Spleen (tissue), 11 donors: Measurements from ENCODE around the gene FGF21. TPM values are rescaled to one million over a fixed set of nuclear protein-coding genes. Genes with fewer than 3 reads are reported as not detected.

Source experiments
- DNase-seq: peaks from one replicate; pipeline ENCODE4 v3.0.0-alpha.2; 2020
- H3K27ac ChIP-seq, 8 donors: fragments of 200-600 bp; sonication (generic) in 7 of 8; 1 replicate in 4 of 8; 2 replicates in 4 of 8; pipeline versions ENCODE4 v1.5.0 to v1.8.0; 2016 to 2021; ENCODE audit warnings: inconsistent platforms in 4 of 8, mild to moderate bottlenecking in 4 of 8, moderate library complexity in 1 of 8
- H3K27me3 ChIP-seq, 7 donors: fragments of 200-600 bp; sonication (generic) in 6 of 7; replicated peaks in 1 of 7; 1 replicate in 4 of 7; 2 replicates in 3 of 7; pipeline versions ENCODE4 v1.5.0 to v1.8.0; 2016 to 2021; ENCODE audit warnings: inconsistent platforms in 3 of 7, mild to moderate bottlenecking in 1 of 7
- H3K36me3 ChIP-seq, 6 donors: fragments of 200-600 bp; sonication (generic) in 5 of 6; 1 replicate in 4 of 6; 2 replicates in 2 of 6; pipeline versions ENCODE4 v1.5.0 to v1.8.0; 2016 to 2021; ENCODE audit warnings: inconsistent platforms in 2 of 6
- H3K4me1 ChIP-seq, 6 donors: fragments of 200-600 bp; sonication (generic) in 5 of 6; 1 replicate in 3 of 6; 2 replicates in 3 of 6; pipeline versions ENCODE4 v1.5.0 to v1.8.0; 2016 to 2021; ENCODE audit warnings: inconsistent platforms in 3 of 6
- H3K4me3 ChIP-seq, 8 donors: fragments of 200-600 bp; sonication (generic) in 7 of 8; 1 replicate in 4 of 8; 2 replicates in 4 of 8; pipeline versions ENCODE4 v1.5.0 to v1.8.0; 2016 to 2021; ENCODE audit warnings: inconsistent platforms in 4 of 8, mild to moderate bottlenecking in 4 of 8, moderate library complexity in 2 of 8
- H3K9me3 ChIP-seq, 8 donors: fragments of 200-600 bp; sonication (generic) in 7 of 8; 1 replicate in 4 of 8; 2 replicates in 4 of 8; pipeline versions ENCODE4 v1.5.0 to v1.8.0; 2016 to 2021; ENCODE audit warnings: inconsistent platforms in 4 of 8
- CTCF ChIP-seq, 11 experiments: fragments of 200-600 bp in 7 of 11; fragments of 450-650 bp in 4 of 11; sonication (generic) in 4 of 11; IDR thresholded peaks in 8 of 11; conservative IDR thresholded peaks in 3 of 11; 1 replicate in 7 of 11; 2 replicates in 4 of 11; pipeline versions ENCODE4 v1.4.0 to v1.8.0; 2016 to 2021; ENCODE audit warnings: antibody characterized with exemption in 11 of 11, inconsistent platforms in 4 of 11, mild to moderate bottlenecking in 1 of 11
- POLR2A ChIP-seq, 3 donors: fragments of 450-650 bp; IDR thresholded peaks; one replicate each; pipeline ENCODE4 v1.5.1; 2017; ENCODE audit warnings: antibody characterized with exemption in 3 of 3, mild to moderate bottlenecking in 1 of 3
- POLR2AphosphoS5 ChIP-seq, 3 donors: sonication (generic); formaldehyde crosslinking; IDR thresholded peaks; one replicate each; pipeline ENCODE4 v1.5.1; 2017; ENCODE audit warnings: antibody characterized with exemption in 3 of 3
- WGBS, 5 donors: extraction: QIAGEN DNeasy Blood & Tissue Kit in 3 of 5; methylation state at CpG; one replicate each; pipeline versions ENCODE4 v1.1.5 to v1.1.7; 2013 to 2018; 5-methylcytosine and 5-hydroxymethylcytosine counted together
- intact Hi-C: fragments of 100-400 bp; cut with DNase I; formaldehyde crosslinking; loops from one replicate; pipeline ENCODE4 v1.15.0; 2023; ENCODE audit warnings: low total_unique reads
- polyA plus RNA-seq, 3 donors: library from polyadenylated mRNA; stranded (reverse); fragments of 200-250 nt; gene quantifications; one replicate each; pipeline ENCODE4 v1.2.1, GENCODE V29; 2013
- total RNA-seq, 7 donors: library from RNA; depleted of rRNA in 3 of 7; stranded (reverse); fragments of >200 nt in 3 of 7; fragmentation: NEBNext Ultra II Directional in 4 of 7; extraction: Animal tissue kit (Norgen Biotek cat#: 25700) in 4 of 7; gene quantifications; one replicate each; pipeline versions ENCODE4 v1.1.0 to v1.2.1, GENCODE V29; 2016 to 2021
- donor health status: healthy with polysubstance abuse.
- donor health status: DM: no; HTN: no; CAD: no; lungs with moderate emphysema.
- donor health status: DM: no; HTN: no; CAD: no.
- donor health status: Bipolar disorder and iron deficiency.
- donor health status: healthy.
- donor health status: DM: no; HTN: no; CAD: no.
- donor health status: DM: yes; HTN: yes; CAD: no.

FGF21 gene
- total and polyA plus RNA-seq, 10 donors: not detected

GRCh38 chr19:48738557-48739403 is 16.5 kb upstream of the FGF21 start:
- WGBS, 5 donors: 2 to 3% (median 2%) methylated on average over 53 to 96 of the region's 96 CpGs
- Histone ChIP-seq H3K4me3 (peak overlapping the region; percentile 50 to 83 (median 62)), H3K9me3 (no peaks in the 10 kb centered on the region), H3K27ac (peak overlapping the region; percentile 66 to 85 (median 81)), H3K27me3 (peaks cover 0 to 27% (median 20%) of the 10 kb centered on the region in 7 donors), H3K36me3 (peaks cover 0 to 18% (median 0%) of the 10 kb centered on the region in 6 donors), H3K4me1 (peaks cover 0 to 55% (median 28%) of the 10 kb centered on the region in 6 donors)
- intact Hi-C loops: no loop called here
- peak; percentile 97 for DNase-seq
- peak in 1 of 3 donors; percentile 29 for TF ChIP-seq POLR2A (IDR thresholded peaks at IDR 0.05)
- TF ChIP-seq POLR2AphosphoS5 (IDR thresholded peaks at IDR 0.05): peak; percentile 28 to 69 (median 54)
- peak in 6 of 11 experiments; percentile 50 to 68 (median 56) for TF ChIP-seq CTCF (IDR thresholded peaks at IDR 0.05 in 8 of 11, conservative IDR thresholded peaks at IDR 0.05 in 3 of 11)

DNA sequence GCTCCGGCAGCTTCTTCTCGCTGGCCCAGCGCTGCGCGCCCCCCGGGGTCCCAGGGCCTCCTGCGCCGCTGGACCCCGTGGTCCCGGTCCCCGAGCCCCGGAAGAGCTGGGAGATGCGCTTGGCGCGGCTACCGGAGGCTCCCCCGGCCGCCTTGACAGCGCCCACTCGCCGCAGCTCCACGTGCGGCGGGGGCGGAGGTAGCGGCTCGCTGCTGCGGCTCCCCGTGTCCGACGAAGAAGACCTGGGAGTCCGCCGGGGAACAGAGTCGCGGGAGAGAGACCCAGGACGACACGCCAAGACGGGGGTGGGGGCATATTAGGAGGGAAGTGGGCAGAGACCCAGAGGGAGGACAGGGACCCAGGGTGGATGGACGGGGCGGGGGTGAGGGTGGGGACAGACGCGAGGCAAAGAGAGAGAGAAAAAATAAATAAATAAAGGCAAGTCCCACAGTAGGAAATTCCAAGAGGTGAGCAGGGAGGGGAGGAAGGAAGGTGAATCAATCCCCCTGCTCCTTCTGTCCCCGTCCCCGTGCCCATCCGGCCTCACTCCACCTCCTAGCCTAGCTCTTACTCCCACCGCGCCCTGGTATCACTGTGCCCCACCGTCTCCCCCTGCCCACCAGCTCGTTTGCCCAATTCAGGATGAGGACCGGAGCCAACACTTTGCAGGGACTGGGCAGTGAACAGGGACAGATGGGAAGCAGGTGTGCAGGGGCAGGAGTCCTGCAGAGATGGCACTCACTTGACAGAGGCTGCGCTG is 15.7 kb upstream of the FGF21 start:
- DNase-seq: no peak
- peaks cover 0 to 58% (median 28%) of the 10 kb centered on the region in 6 donors for H3K4me1 ChIP-seq
- WGBS, 5 donors: 4 to 10% (median 8%) methylated on average over 33 to 51 of the region's 51 CpGs
- intact Hi-C loops: no loop called here
- TF ChIP-seq POLR2A (IDR thresholded peaks at IDR 0.05): no peak
- peak overlapping the region; percentile 66 to 85 (median 81) for H3K27ac ChIP-seq
- H3K9me3 ChIP-seq: no peaks in the 10 kb centered on the region
- H3K4me3 ChIP-seq: peak overlapping the region; percentile 50 to 83 (median 62)
- peaks cover 0 to 10% (median 0%) of the 10 kb centered on the region in 6 donors for H3K36me3 ChIP-seq
- H3K27me3 ChIP-seq: peaks cover 0 to 27% (median 20%) of the 10 kb centered on the region in 7 donors

DNA sequence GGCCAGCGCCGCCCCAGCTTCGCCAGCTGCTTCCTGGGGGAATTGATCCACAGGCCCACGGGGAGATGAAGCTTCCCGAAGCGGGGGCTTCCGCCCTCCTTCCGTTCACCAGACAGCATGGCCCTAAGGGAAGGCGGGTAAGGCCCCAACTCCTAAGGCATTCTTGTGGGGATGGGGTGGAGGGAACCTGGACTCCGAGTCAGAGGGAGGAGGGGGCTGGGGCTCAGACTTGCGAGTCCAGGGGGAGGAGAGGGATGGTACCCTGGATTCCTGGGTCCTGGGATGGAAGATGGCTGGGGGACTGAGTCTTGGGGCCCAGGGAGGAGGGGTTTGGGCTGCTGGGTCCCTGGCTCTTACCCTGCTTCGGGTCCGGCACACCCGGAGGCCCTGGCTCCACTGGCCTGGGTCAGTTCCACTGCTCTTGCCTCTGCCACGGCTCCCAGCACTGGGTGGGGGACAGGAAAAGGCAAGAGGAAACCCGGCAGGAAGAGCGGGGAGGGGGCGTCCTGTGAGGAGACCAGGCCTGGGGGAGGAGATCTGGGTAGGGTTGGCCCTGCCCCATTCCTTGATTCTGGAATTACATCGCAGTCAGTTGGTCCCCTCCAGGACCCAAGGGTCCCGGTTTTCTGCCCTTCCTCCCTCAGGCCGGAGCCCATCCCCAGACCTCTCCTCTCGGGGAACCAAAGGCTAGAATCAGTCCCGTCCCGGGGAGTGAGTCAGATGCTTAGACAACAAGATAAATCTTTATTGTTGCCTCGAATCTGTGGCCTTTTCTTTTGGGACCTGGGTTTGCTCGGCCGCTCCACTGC is 15.0 kb upstream of the FGF21 start, which contains the start of gene RASIP1:
RASIP1 (minus strand) TSS at position 447 of the 809 bp plus-strand sequence; CDS start at position 119, 328 bp downstream.
- peaks cover 0 to 30% (median 20%) of the 10 kb centered on the region in 7 donors for H3K27me3 ChIP-seq
- H3K36me3 ChIP-seq: peaks cover 0 to 2% (median 0%) of the 10 kb centered on the region in 6 donors
- peak; percentile 83 for DNase-seq
- WGBS, 5 donors: 26 to 36% (median 30%) methylated on average over 26 to 27 of the region's 27 CpGs
- H3K9me3 ChIP-seq: peaks cover 0 to 4% (median 0%) of the 10 kb centered on the region in 8 donors
- peaks cover 0 to 66% (median 31%) of the 10 kb centered on the region in 6 donors for H3K4me1 ChIP-seq
- H3K27ac ChIP-seq: peak within 1 kb of the TSS; percentile 66 to 85 (median 81)
- intact Hi-C loops: no loop called here
- H3K4me3 ChIP-seq: peak within 1 kb of the TSS; percentile 50 to 83 (median 62)
- peak; percentile 82 to 92 (median 87) for TF ChIP-seq POLR2AphosphoS5 (IDR thresholded peaks at IDR 0.05)
- no peak for TF ChIP-seq CTCF (IDR thresholded peaks at IDR 0.05 in 8 of 11, conservative IDR thresholded peaks at IDR 0.05 in 3 of 11)
- TF ChIP-seq POLR2A (IDR thresholded peaks at IDR 0.05): peak in 1 of 3 donors; percentile 61
